Ovary (tissue), 3 donors: ENCODE data around the gene EXOC6B.

Experiments used
- POLR2A ChIP-seq: fragments of 450-650 bp; IDR thresholded peaks from one replicate; pipeline ENCODE4 v1.6.1; 2017; ENCODE audit warnings: antibody characterized with exemption, mild to moderate bottlenecking, moderate library complexity
- TF ChIP-seq, protein P1 (sequence below), 3 donors: fragments of 450-650 bp in 2 of 3; fragments of 200-600 bp in 1 of 3; IDR thresholded peaks; one replicate each; pipeline versions ENCODE4 v1.5.1 to v1.8.0; 2016 to 2022; ENCODE audit warnings: antibody characterized with exemption in 3 of 3, mild to moderate bottlenecking in 1 of 3
- donor health status: DM: no; HTN: no; CAD: no.

GRCh38 chr2:72439892-72440291 lies 385.9 kb downstream of the EXOC6B start:
- TF ChIP-seq, protein P1, sequence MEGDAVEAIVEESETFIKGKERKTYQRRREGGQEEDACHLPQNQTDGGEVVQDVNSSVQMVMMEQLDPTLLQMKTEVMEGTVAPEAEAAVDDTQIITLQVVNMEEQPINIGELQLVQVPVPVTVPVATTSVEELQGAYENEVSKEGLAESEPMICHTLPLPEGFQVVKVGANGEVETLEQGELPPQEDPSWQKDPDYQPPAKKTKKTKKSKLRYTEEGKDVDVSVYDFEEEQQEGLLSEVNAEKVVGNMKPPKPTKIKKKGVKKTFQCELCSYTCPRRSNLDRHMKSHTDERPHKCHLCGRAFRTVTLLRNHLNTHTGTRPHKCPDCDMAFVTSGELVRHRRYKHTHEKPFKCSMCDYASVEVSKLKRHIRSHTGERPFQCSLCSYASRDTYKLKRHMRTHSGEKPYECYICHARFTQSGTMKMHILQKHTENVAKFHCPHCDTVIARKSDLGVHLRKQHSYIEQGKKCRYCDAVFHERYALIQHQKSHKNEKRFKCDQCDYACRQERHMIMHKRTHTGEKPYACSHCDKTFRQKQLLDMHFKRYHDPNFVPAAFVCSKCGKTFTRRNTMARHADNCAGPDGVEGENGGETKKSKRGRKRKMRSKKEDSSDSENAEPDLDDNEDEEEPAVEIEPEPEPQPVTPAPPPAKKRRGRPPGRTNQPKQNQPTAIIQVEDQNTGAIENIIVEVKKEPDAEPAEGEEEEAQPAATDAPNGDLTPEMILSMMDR (IDR thresholded peaks at IDR 0.05): no peak
- TF ChIP-seq POLR2A: no peak
